Measurements from ENCODE around the gene CACNG5.

DNA sequence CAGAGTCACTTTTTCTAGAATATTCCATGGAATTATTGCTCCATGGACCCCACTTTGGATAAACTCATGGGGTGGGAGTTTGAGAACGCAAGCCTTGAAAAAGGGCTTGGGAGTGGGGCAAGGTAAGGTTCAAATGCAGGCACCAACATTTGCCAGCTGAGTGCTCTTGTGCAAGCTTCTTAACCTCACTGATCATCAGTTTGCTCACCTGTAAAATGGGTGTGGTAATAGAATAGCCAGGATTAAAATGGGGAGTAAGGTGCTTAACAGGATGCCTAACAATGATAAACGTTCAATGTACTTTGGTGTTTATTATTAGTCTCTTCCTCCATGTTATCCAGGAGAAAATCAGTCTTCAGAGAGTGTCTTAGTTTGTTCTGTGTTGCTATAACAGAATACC is 39.0 kb downstream of the CACNG5 start:
- TF ChIP-seq, protein P1, sequence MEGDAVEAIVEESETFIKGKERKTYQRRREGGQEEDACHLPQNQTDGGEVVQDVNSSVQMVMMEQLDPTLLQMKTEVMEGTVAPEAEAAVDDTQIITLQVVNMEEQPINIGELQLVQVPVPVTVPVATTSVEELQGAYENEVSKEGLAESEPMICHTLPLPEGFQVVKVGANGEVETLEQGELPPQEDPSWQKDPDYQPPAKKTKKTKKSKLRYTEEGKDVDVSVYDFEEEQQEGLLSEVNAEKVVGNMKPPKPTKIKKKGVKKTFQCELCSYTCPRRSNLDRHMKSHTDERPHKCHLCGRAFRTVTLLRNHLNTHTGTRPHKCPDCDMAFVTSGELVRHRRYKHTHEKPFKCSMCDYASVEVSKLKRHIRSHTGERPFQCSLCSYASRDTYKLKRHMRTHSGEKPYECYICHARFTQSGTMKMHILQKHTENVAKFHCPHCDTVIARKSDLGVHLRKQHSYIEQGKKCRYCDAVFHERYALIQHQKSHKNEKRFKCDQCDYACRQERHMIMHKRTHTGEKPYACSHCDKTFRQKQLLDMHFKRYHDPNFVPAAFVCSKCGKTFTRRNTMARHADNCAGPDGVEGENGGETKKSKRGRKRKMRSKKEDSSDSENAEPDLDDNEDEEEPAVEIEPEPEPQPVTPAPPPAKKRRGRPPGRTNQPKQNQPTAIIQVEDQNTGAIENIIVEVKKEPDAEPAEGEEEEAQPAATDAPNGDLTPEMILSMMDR (IDR thresholded peaks at IDR 0.05): no peak
- no peak for TF ChIP-seq POLR2A (IDR thresholded peaks at IDR 0.05)
